ENCODE results near the gene TRAPPC12. TPM values are rescaled to one million over a fixed set of nuclear protein-coding genes. Genes with fewer than 3 reads are reported as not detected.

The TRAPPC12 gene
- total RNA-seq: 89.8 TPM
- long read RNA-seq, transcript TRAPPC12-201 (12 exons, 2,508 nt): major isoform, 37 of 71 reads
- long read RNA-seq, partial matches to known transcripts: 17 of 71 reads
- long read RNA-seq, other reads (novel, unspliced or antisense): 13 of 71 reads

- TF ChIP-seq CTCF (IDR thresholded peaks at IDR 0.05): peak; percentile 41
- H3K27ac ChIP-seq: peak within 1 kb of the TSS; percentile 90
- peaks cover 30% of the 10 kb centered on the region for H3K4me1 ChIP-seq
- peak; percentile 97 for DNase-seq
- H3K9me3 ChIP-seq: no peaks in the 10 kb centered on the region
- peaks cover 10% of the 10 kb centered on the region for H3K36me3 ChIP-seq
- H3K4me3 ChIP-seq: peak within 1 kb of the TSS; percentile 96
- intact Hi-C loops (cut with DNase I): no loop called here
- peak; percentile 94 for ATAC-seq
- H3K27me3 ChIP-seq: no peaks in the 10 kb centered on the region
Observed at GRCh38 chr2:3379647-3380534, at the start of gene TRAPPC12. Gene TRAPPC12, plus strand, starts transcription at chr2:3379694. Its CDS starts 7,930 bp downstream, at chr2:3387624.

DNA sequence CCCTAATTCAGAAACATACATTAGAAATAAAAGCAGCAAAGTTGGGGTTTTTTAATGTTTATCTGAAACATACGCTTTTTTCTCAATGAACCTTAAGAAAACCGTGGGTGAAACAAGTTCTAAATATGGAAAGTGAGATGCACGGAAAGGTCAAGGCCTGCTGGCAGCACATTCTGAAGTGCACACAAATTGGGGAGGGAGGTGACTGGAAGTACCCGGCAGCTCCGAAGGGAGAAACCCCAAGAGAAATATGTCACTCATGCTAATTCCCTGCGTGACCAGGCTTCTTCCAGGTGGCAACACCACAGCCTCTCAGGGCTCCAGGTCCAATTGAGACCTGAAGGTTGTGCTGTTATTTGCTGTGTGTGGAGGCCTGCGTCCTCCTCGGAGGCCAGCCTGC, 47.4 kb upstream of the TRAPPC12 start:
- DNase-seq (peak; percentile 13), ATAC-seq (no peak)
- H3K36me3 ChIP-seq: peaks cover 14% of the 10 kb centered on the region
- no peak overlapping the region for H3K27ac ChIP-seq
- no peak overlapping the region for H3K4me3 ChIP-seq
- TF ChIP-seq CTCF (IDR thresholded peaks at IDR 0.05): no peak
- H3K4me1 ChIP-seq: no peaks in the 10 kb centered on the region
- intact Hi-C loops (cut with DNase I): no loop called here
- no peaks in the 10 kb centered on the region for H3K27me3 ChIP-seq
- H3K9me3 ChIP-seq: no peaks in the 10 kb centered on the region

- H3K27me3 ChIP-seq: no peaks in the 10 kb centered on the region
- peak; percentile 46 for DNase-seq
- TF ChIP-seq CTCF (IDR thresholded peaks at IDR 0.05): no peak
- H3K36me3 ChIP-seq: peaks cover 12% of the 10 kb centered on the region
- H3K4me1 ChIP-seq: no peaks in the 10 kb centered on the region
- intact Hi-C loops (cut with DNase I): no loop called here
- ATAC-seq: no peak
- H3K27ac ChIP-seq: no peak overlapping the region
- no peak overlapping the region for H3K4me3 ChIP-seq
- H3K9me3 ChIP-seq: no peaks in the 10 kb centered on the region
Observed at GRCh38 chr2:3334392-3335345, 44.8 kb upstream of the TRAPPC12 start.

GRCh38 chr2:3336844-3337243, 42.6 kb upstream of the TRAPPC12 start:
- H3K36me3 ChIP-seq: peaks cover 9% of the 10 kb centered on the region
- ATAC-seq (no peak), DNase-seq (no peak)
- no peaks in the 10 kb centered on the region for H3K27me3 ChIP-seq
- no peak overlapping the region for H3K4me3 ChIP-seq
- no peaks in the 10 kb centered on the region for H3K4me1 ChIP-seq
- no peaks in the 10 kb centered on the region for H3K9me3 ChIP-seq
- TF ChIP-seq CTCF (IDR thresholded peaks at IDR 0.05): no peak
- intact Hi-C loops (cut with DNase I): no loop called here
- no peak overlapping the region for H3K27ac ChIP-seq

DNA sequence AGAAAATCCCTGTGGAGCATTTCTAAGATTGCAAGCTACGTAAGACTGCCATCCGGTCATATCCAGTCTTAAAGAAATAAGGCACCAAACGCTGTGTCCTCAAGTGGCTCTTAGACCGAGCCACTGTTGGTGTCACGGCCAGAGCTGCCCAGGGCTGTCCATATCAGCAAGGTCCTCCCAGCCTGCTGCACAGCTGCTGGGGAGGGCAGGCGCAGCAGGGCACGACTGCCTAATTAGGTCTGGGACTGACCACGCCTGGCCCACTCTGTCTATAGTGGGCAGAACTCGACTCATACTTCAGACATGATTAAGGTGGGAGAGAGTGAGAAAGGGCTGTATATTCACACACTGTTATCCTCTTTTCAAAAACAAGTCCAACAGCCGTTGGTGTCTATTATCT, 41.2 kb upstream of the TRAPPC12 start:
- Histone ChIP-seq H3K9me3 (no peaks in the 10 kb centered on the region), H3K27ac (no peak overlapping the region), H3K4me3 (no peak overlapping the region), H3K27me3 (no peaks in the 10 kb centered on the region), H3K36me3 (peaks cover 9% of the 10 kb centered on the region), H3K4me1 (no peaks in the 10 kb centered on the region)
- ATAC-seq (no peak), DNase-seq (no peak)
- intact Hi-C loops (cut with DNase I): no loop called here
- no peak for TF ChIP-seq CTCF (IDR thresholded peaks at IDR 0.05)
